IgD-negative memory B cell (primary cell): Measurements from ENCODE around the gene TRIP10. TPM values are rescaled to one million over a fixed set of nuclear protein-coding genes. Genes with fewer than 3 reads are reported as not detected.
"Not testable (repeated sequence)": the region's sequence is repeated elsewhere in the genome, so short reads cannot be mapped to it uniquely, and the experiment has no call there.

Experiments
- H3K27ac Mint-ChIP-seq, 3 donors: one replicate each; pipeline ENCODE4 v1.8.0; 2020 to 2022; ENCODE audit warnings: mild to moderate bottlenecking in 3 of 3, mixed read lengths in 3 of 3, moderate library complexity in 1 of 3
- H3K27me3 Mint-ChIP-seq: one replicate; pipeline ENCODE4 v1.8.0; 2021; ENCODE audit warnings: mixed read lengths
- H3K36me3 Mint-ChIP-seq: one replicate; pipeline ENCODE4 v1.8.0; 2020; ENCODE audit warnings: mild to moderate bottlenecking, mixed read lengths
- H3K4me1 Mint-ChIP-seq, 3 donors: one replicate each; pipeline ENCODE4 v1.8.0; 2020 to 2022; ENCODE audit warnings: mixed read lengths in 3 of 3, mild to moderate bottlenecking in 1 of 3
- H3K4me3 Mint-ChIP-seq, 4 donors: one replicate each; pipeline ENCODE4 v1.8.0; 2020 to 2022; ENCODE audit warnings: mild to moderate bottlenecking in 4 of 4, mixed read lengths in 4 of 4, moderate library complexity in 3 of 4
- H3K9me3 Mint-ChIP-seq, 3 donors: one replicate each; pipeline ENCODE4 v1.8.0; 2020 to 2021; ENCODE audit warnings: mixed read lengths in 3 of 3, mild to moderate bottlenecking in 1 of 3
- polyA plus RNA-seq: library from polyadenylated mRNA; unstranded; fragments of 300-500 nt; fragmentation: Illumina TruSeq; gene quantifications from one replicate; pipeline ENCODE4 v1.2.3, GENCODE V29; 2021

Gene TRIP10
- polyA plus RNA-seq, 1 donor from 2014 or later = 4.0 TPM

- peaks cover 10% of the 10 kb centered on the region for H3K36me3 Mint-ChIP-seq
- peaks cover 39 to 44% (median 40%) of the 10 kb centered on the region in 3 donors for H3K4me1 Mint-ChIP-seq
- H3K9me3 Mint-ChIP-seq = no peaks in the 10 kb centered on the region
- peak overlapping the region in 1 of 3 donors; percentile 9 for H3K27ac Mint-ChIP-seq
- no peaks in the 10 kb centered on the region for H3K27me3 Mint-ChIP-seq
- no peak overlapping the region for H3K4me3 Mint-ChIP-seq
These were observed 53.9 kb downstream of the TRIP10 start for GRCh38 chr19:6793411-6793810.

DNA sequence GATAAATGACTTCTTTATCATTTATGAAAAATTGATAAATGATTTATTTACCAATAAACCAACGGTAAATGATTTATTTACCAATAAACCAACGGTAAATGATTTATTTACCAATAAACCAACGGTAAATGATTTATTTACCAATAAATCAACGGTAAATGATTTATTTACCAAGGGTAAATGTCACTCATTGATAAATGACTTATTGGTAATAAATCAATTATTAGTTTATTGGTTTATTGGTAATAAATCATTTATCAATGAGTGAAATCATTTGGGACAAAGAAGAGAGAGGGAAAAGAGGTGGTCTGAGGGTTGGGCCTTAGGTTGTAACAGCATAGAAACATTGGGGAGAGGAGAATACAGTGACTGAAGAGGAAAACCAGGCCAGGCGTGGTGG is 54.5 kb downstream of the TRIP10 start:
- Mint-ChIP-seq H3K4me1 (peaks cover 35 to 41% (median 37%) of the 10 kb centered on the region in 3 donors), H3K4me3 (no peak overlapping the region), H3K9me3 (no peaks in the 10 kb centered on the region), H3K27ac (peak overlapping the region in 2 of 3 donors; percentile 17 to 27), H3K27me3 (no peaks in the 10 kb centered on the region), H3K36me3 (peaks cover 8% of the 10 kb centered on the region)

DNA sequence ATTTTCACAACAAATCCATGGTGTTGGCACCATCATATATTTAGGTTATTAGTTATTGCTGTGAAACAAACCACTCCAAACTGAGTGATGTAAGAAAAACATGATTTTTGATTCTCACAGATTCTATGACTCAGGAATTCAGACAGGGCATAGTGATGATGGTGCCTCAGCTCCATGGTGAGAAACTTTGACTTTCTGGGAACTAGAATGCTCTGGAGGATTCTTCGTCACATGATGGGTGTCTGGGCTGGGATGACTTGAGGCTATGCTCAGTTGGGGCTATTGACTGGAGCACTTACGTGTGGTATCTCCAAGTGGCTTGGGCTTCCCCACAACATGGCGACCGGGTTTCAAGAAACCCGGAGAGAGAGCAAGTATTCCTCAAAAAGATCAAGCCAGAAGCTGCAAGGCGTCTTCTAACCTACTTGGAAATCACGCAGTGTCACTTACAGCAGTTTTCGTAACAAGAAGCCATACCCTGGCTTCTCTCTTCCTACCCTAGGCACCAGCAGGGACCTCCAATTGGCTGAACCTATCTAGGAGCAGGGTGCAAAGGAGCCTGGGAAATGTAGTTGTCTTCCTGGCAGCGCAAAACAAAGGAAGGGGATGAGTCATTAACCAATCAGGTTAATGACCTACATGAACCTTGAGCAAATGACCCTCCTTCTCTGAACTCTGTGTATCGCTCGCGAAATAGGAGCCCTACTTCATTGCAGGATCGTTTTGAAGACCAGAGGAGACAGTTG is 55.4 kb downstream of the TRIP10 start:
- H3K27ac Mint-ChIP-seq = peak overlapping the region in 1 of 3 donors; percentile 88
- no peaks in the 10 kb centered on the region for H3K9me3 Mint-ChIP-seq
- H3K27me3 Mint-ChIP-seq = no peaks in the 10 kb centered on the region
- H3K4me3 Mint-ChIP-seq = peak overlapping the region in 1 of 4 donors; percentile 29
- H3K4me1 Mint-ChIP-seq = peaks cover 39 to 47% (median 43%) of the 10 kb centered on the region in 3 donors
- H3K36me3 Mint-ChIP-seq = peaks cover 8% of the 10 kb centered on the region

DNA sequence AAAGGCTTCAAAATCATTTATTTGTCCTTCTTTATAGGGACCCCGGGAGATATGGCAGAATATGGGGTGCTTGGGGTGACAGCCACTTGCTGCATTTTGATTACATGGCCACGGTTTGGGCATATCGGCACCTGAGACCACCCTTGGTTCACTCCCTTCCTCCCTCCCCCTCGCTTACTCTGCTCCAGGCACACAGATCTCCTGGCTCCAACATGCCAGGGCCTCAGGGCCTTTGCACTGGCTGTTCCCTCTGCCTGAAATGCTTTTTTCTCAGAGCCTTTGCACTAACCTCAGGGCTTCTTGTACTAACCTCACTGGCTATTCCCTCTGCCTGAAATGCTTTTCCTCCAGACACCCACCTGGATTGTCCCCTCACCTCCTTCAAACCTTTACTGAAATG is 56.8 kb downstream of the TRIP10 start:
- no peak overlapping the region for H3K4me3 Mint-ChIP-seq
- peak overlapping the region in 2 of 3 donors; percentile 68 to 86 for H3K27ac Mint-ChIP-seq
- H3K27me3 Mint-ChIP-seq = peaks cover 2% of the 10 kb centered on the region
- peaks cover 8% of the 10 kb centered on the region for H3K36me3 Mint-ChIP-seq
- H3K4me1 Mint-ChIP-seq = peaks cover 49 to 58% (median 49%) of the 10 kb centered on the region in 3 donors
- no peaks in the 10 kb centered on the region for H3K9me3 Mint-ChIP-seq

DNA sequence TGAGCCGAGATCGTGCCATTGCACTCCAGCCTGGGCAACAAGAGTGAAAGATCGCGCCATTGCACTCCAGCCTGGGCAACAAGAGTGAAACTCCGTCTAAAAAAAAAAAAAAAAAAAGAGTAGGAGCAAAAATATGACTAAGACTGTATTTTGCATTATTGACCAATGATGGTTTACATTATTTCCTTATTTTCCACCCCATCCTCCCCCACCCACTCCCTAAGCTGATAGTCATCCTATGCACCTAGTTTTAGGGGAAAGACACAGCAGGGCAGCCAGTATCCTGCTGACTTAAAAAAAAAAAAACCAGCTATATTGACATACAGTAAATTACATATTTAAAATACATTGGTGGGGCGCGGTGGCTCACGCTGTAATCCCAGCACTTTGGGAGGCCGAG is 58.2 kb downstream of the TRIP10 start:
- peaks cover 45 to 54% (median 46%) of the 10 kb centered on the region in 3 donors for H3K4me1 Mint-ChIP-seq
- no peak overlapping the region for H3K4me3 Mint-ChIP-seq
- H3K27ac Mint-ChIP-seq = peak overlapping the region in 2 of 3 donors; percentile 39 to 68
- peaks cover 2% of the 10 kb centered on the region for H3K27me3 Mint-ChIP-seq
- no peaks in the 10 kb centered on the region for H3K9me3 Mint-ChIP-seq
- peaks cover 5% of the 10 kb centered on the region for H3K36me3 Mint-ChIP-seq

- Mint-ChIP-seq H3K27ac (peak overlapping the region; percentile 95 to 98 (median 98)), H3K4me1 (peaks cover 46 to 59% (median 57%) of the 10 kb centered on the region in 3 donors), H3K4me3 (peak overlapping the region; percentile 87 to 94 (median 92))
- not testable (repeated sequence) for H3K27me3 Mint-ChIP-seq, H3K9me3 Mint-ChIP-seq, H3K36me3 Mint-ChIP-seq
These were observed 60.8 kb downstream of the TRIP10 start for GRCh38 chr19:6800160-6800790.

- Mint-ChIP-seq H3K27ac (peak overlapping the region; percentile 95 to 98 (median 98)), H3K27me3 (peaks cover 2% of the 10 kb centered on the region), H3K36me3 (peaks cover 2% of the 10 kb centered on the region), H3K4me1 (peaks cover 43 to 56% (median 53%) of the 10 kb centered on the region in 3 donors), H3K4me3 (peak overlapping the region; percentile 87 to 94 (median 92)), H3K9me3 (no peaks in the 10 kb centered on the region)
These were observed 61.6 kb downstream of the TRIP10 start for GRCh38 chr19:6800991-6801484.

Other genes starting within 250 kb of the TRIP10 start
- gene TUBB4A, start 237.4 kb upstream of the TRIP10 start, polyA plus RNA-seq = 14.6 TPM
- 14.7 TPM for gene TNFSF9, start 208.7 kb upstream of the TRIP10 start, polyA plus RNA-seq
- 28.4 TPM for gene CD70, start 148.5 kb upstream of the TRIP10 start, polyA plus RNA-seq
- 0.25 TPM for gene TNFSF14, start 69.5 kb upstream of the TRIP10 start, polyA plus RNA-seq
- not detected for gene C3, start 19.0 kb upstream of the TRIP10 start, polyA plus RNA-seq
- 81.3 TPM for gene GPR108, start 2.1 kb upstream of the TRIP10 start, polyA plus RNA-seq
- 32.7 TPM for gene SH2D3A, start 27.8 kb downstream of the TRIP10 start, polyA plus RNA-seq
- 47.5 TPM for gene VAV1, start 33.0 kb downstream of the TRIP10 start, polyA plus RNA-seq
- gene ADGRE1, start 147.9 kb downstream of the TRIP10 start, polyA plus RNA-seq = 0.06 TPM